Activated CD4-positive, CD25-positive, alpha-beta regulatory T cell treated with anti-CD3 and anti-CD28 coated beads, Interleukin-2, amount 50 U/mL, for 24 hours (primary cell): ENCODE measurements around the gene HEMK1.
A peak's percentile ranks its signal among the peaks of the same experiment; 100 is the strongest.

Experiments used
- ATAC-seq, 2 donors: fragments of 150-1000 bp; cut with Tn5 transposase; one replicate each; pipeline ENCODE4 v1.10.0; 2021; ENCODE audit warnings: mild to moderate bottlenecking in 1 of 2, moderate library complexity in 1 of 2

The HEMK1 gene

GRCh38 chr3:50549226-50549625, 20.1 kb upstream of the HEMK1 start:
- ATAC-seq: no peak

GRCh38 chr3:50550079-50550736, 19.1 kb upstream of the HEMK1 start:
- peak; percentile 59 to 70 for ATAC-seq

GRCh38 chr3:50551054-50551659, 18.2 kb upstream of the HEMK1 start:
- no peak for ATAC-seq

GRCh38 chr3:50551681-50552435, 17.5 kb upstream of the HEMK1 start:
- no peak for ATAC-seq

- no peak for ATAC-seq
Observed at GRCh38 chr3:50552598-50552997, 16.7 kb upstream of the HEMK1 start.

GRCh38 chr3:50554553-50554952, 14.8 kb upstream of the HEMK1 start:
- ATAC-seq: no peak

- ATAC-seq: no peak
Observed at GRCh38 chr3:50557106-50557505, 12.2 kb upstream of the HEMK1 start.

GRCh38 chr3:50557915-50558314, 11.4 kb upstream of the HEMK1 start:
- ATAC-seq: no peak

- no peak for ATAC-seq
Observed at GRCh38 chr3:50559702-50560101, 9.6 kb upstream of the HEMK1 start.

- ATAC-seq: no peak
Observed at GRCh38 chr3:50562861-50563260, 6.5 kb upstream of the HEMK1 start.

- no peak for ATAC-seq
Observed at GRCh38 chr3:50563867-50564266, 5.5 kb upstream of the HEMK1 start.

- ATAC-seq: no peak
Observed at GRCh38 chr3:50564321-50564720, 5.0 kb upstream of the HEMK1 start.

GRCh38 chr3:50567011-50567385, 2.3 kb upstream of the HEMK1 start:
- no peak for ATAC-seq

GRCh38 chr3:50567386-50568167, 1.7 kb upstream of the HEMK1 start, which contains the start of gene C3orf18:
TSS of gene C3orf18 (minus strand) at chr3:50567747. CDS start at chr3:50565699, 2,048 bp downstream.
- ATAC-seq: peak; percentile 80 to 83

- no peak for ATAC-seq
Observed at GRCh38 chr3:50570508-50571279, 1.4 kb downstream of the HEMK1 start.

GRCh38 chr3:50571486-50571885, 2.2 kb downstream of the HEMK1 start:
- no peak for ATAC-seq

- ATAC-seq: peak; percentile 15 to 19
Observed at GRCh38 chr3:50572158-50572557, 2.8 kb downstream of the HEMK1 start.

- ATAC-seq: peak in 1 of 2 donors; percentile 11
Observed at GRCh38 chr3:50572801-50573371, 3.6 kb downstream of the HEMK1 start.

GRCh38 chr3:50573566-50574443, 4.5 kb downstream of the HEMK1 start:
- peak; percentile 57 to 63 for ATAC-seq

GRCh38 chr3:50574444-50574831, 5.1 kb downstream of the HEMK1 start:
- no peak for ATAC-seq

GRCh38 chr3:50575372-50575771, 6.0 kb downstream of the HEMK1 start:
- ATAC-seq: no peak
